Limb (tissue), 2 donors: ENCODE results near the gene ABCF2.

Experiments
- DNase-seq, 2 donors: peaks; one replicate each; pipeline ENCODE4 v3.0.0-alpha.2; 2016; ENCODE audit errors: extremely low spot score in 2 of 2

ABCF2 gene

GRCh38 chr7:151195616-151196450 is 31.2 kb downstream of the ABCF2 start:
- no peak for DNase-seq

GRCh38 chr7:151194188-151194587 is 32.8 kb downstream of the ABCF2 start:
- no peak for DNase-seq

- DNase-seq: no peak
These were observed 33.6 kb downstream of the ABCF2 start for GRCh38 chr7:151193203-151193978.

GRCh38 chr7:151192002-151192539 is 34.9 kb downstream of the ABCF2 start:
- DNase-seq: no peak

- no peak for DNase-seq
These were observed 35.5 kb downstream of the ABCF2 start for GRCh38 chr7:151191544-151191943.

GRCh38 chr7:151189038-151189437 is 38.0 kb downstream of the ABCF2 start:
- no peak for DNase-seq

- no peak for DNase-seq
These were observed 38.8 kb downstream of the ABCF2 start for GRCh38 chr7:151188252-151188542.

- no peak for DNase-seq
These were observed 39.4 kb downstream of the ABCF2 start for GRCh38 chr7:151187409-151188251.

GRCh38 chr7:151186640-151187408 is 40.2 kb downstream of the ABCF2 start, which contains the start of gene ASB10:
TSS of gene ASB10 (minus strand) at chr7:151187250. CDS start at chr7:151187130, 120 bp downstream.
- DNase-seq: no peak

- no peak for DNase-seq
These were observed 41.0 kb downstream of the ABCF2 start for GRCh38 chr7:151185762-151186639.

GRCh38 chr7:151181011-151181431 is 46.0 kb downstream of the ABCF2 start:
- no peak for DNase-seq

- no peak for DNase-seq
These were observed 47.1 kb downstream of the ABCF2 start for GRCh38 chr7:151179946-151180345.

GRCh38 chr7:151179287-151179860 is 47.6 kb downstream of the ABCF2 start:
- no peak for DNase-seq

GRCh38 chr7:151178831-151179230 is 48.2 kb downstream of the ABCF2 start:
- DNase-seq: no peak

- DNase-seq: no peak
These were observed 48.8 kb downstream of the ABCF2 start for GRCh38 chr7:151178236-151178635.

GRCh38 chr7:151177310-151177709 is 49.7 kb downstream of the ABCF2 start:
- DNase-seq: no peak

GRCh38 chr7:151176401-151176800 is 50.6 kb downstream of the ABCF2 start:
- no peak for DNase-seq

GRCh38 chr7:151175793-151176311 is 51.2 kb downstream of the ABCF2 start:
- no peak for DNase-seq
